Uterus (tissue), 4 donors: ENCODE results near the gene ANHX. TPM values are rescaled to one million over a fixed set of nuclear protein-coding genes. Genes with fewer than 3 reads are reported as not detected.

Experiments used
- DNase-seq, 2 donors: peaks; one replicate each; pipeline ENCODE4 v3.0.0-alpha.2; 2019 to 2020
- H3K27ac ChIP-seq, 2 donors: fragments of 200-600 bp; sonication (generic); 1 replicate in 1 of 2; 2 replicates in 1 of 2; pipeline ENCODE4 v1.5.1; 2016 to 2018
- H3K27me3 ChIP-seq, 2 donors: fragments of 200-600 bp; sonication (generic); one replicate each; pipeline ENCODE4 v1.5.1; 2018 to 2019; ENCODE audit warnings: control low read depth in 1 of 2
- H3K36me3 ChIP-seq, 2 donors: fragments of 200-600 bp; sonication (generic); one replicate each; pipeline ENCODE4 v1.5.1; 2019; ENCODE audit warnings: control low read depth in 1 of 2
- H3K4me1 ChIP-seq, 2 donors: fragments of 200-600 bp; sonication (generic); one replicate each; pipeline ENCODE4 v1.5.1; 2018 to 2019; ENCODE audit warnings: control low read depth in 1 of 2
- H3K4me3 ChIP-seq, 2 donors: fragments of 200-600 bp; sonication (generic); 1 replicate in 1 of 2; 2 replicates in 1 of 2; pipeline ENCODE4 v1.5.1; 2018 to 2019; ENCODE audit warnings: mild to moderate bottlenecking in 1 of 2
- H3K9me3 ChIP-seq, 2 donors: fragments of 200-600 bp; sonication (generic); one replicate each; pipeline ENCODE4 v1.5.1; 2019; ENCODE audit warnings: control low read depth in 1 of 2
- CTCF ChIP-seq, 4 experiments: fragments of 200-600 bp in 2 of 4; fragments of 450-650 bp in 2 of 4; sonication (generic) in 2 of 4; IDR thresholded peaks; one replicate each; pipeline ENCODE4 v1.5.1; 2016 to 2019; ENCODE audit warnings: antibody characterized with exemption in 4 of 4, mild to moderate bottlenecking in 2 of 4, moderate library complexity in 1 of 4
- POLR2A ChIP-seq, 2 donors: fragments of 450-650 bp; IDR thresholded peaks; one replicate each; pipeline ENCODE4 v1.6.1; 2016; ENCODE audit warnings: antibody characterized with exemption in 2 of 2, mild to moderate bottlenecking in 1 of 2, moderate library complexity in 1 of 2
- intact Hi-C: fragments of 100-400 bp; cut with DNase I; formaldehyde crosslinking; loops from one replicate; pipeline ENCODE4 v1.15.1; 2023; ENCODE audit warnings: low total_unique reads
- total RNA-seq, 4 donors: library from RNA; depleted of rRNA in 3 of 4; stranded (reverse); fragments of >200 nt in 3 of 4; gene quantifications; one replicate each; pipeline versions ENCODE4 v1.1.0 to v1.2.4, GENCODE V29; 2014 to 2023
- donor health status: DM: yes; HTN: yes; CAD: no.

ANHX gene
- total RNA-seq, 4 donors from 2014 or later = 0.28 TPM; not detected in 3

- Histone ChIP-seq H3K4me3 (no peak overlapping the region), H3K9me3 (no peaks in the 10 kb centered on the region), H3K36me3 (no peaks in the 10 kb centered on the region), H3K27me3 (no peaks in the 10 kb centered on the region), H3K4me1 (no peaks in the 10 kb centered on the region), H3K27ac (no peak overlapping the region)
- TF ChIP-seq POLR2A (IDR thresholded peaks at IDR 0.05) (no peak), CTCF (IDR thresholded peaks at IDR 0.05) (no peak)
- intact Hi-C loops = no loop called here
- DNase-seq = no peak
Observed at GRCh38 chr12:133231001-133231400, 4.7 kb downstream of the ANHX start.

- intact Hi-C loops = no loop called here
- TF ChIP-seq CTCF (IDR thresholded peaks at IDR 0.05) = no peak
- Histone ChIP-seq H3K27me3 (no peaks in the 10 kb centered on the region), H3K4me1 (no peaks in the 10 kb centered on the region), H3K9me3 (no peaks in the 10 kb centered on the region), H3K4me3 (no peak overlapping the region), H3K36me3 (no peaks in the 10 kb centered on the region), H3K27ac (no peak overlapping the region)
- DNase-seq = no peak
Observed at GRCh38 chr12:133227281-133227852, 8.3 kb downstream of the ANHX start.

GRCh38 chr12:133226690-133227089, 9.0 kb downstream of the ANHX start:
- intact Hi-C loops = no loop called here
- Histone ChIP-seq H3K4me1 (no peaks in the 10 kb centered on the region), H3K27ac (no peak overlapping the region), H3K9me3 (no peaks in the 10 kb centered on the region), H3K27me3 (no peaks in the 10 kb centered on the region), H3K36me3 (no peaks in the 10 kb centered on the region), H3K4me3 (no peak overlapping the region)
- DNase-seq = no peak
- TF ChIP-seq CTCF (IDR thresholded peaks at IDR 0.05) (no peak), POLR2A (IDR thresholded peaks at IDR 0.05) (no peak)

GRCh38 chr12:133225527-133225926, 10.2 kb downstream of the ANHX start:
- Histone ChIP-seq H3K27me3 (no peaks in the 10 kb centered on the region), H3K27ac (no peak overlapping the region), H3K4me1 (no peaks in the 10 kb centered on the region), H3K36me3 (no peaks in the 10 kb centered on the region), H3K4me3 (no peak overlapping the region), H3K9me3 (no peaks in the 10 kb centered on the region)
- DNase-seq = no peak
- intact Hi-C loops = no loop called here
- no peak for TF ChIP-seq POLR2A (IDR thresholded peaks at IDR 0.05)
- no peak for TF ChIP-seq CTCF (IDR thresholded peaks at IDR 0.05)

- intact Hi-C loops = no loop called here
- Histone ChIP-seq H3K36me3 (no peaks in the 10 kb centered on the region), H3K9me3 (no peaks in the 10 kb centered on the region), H3K27me3 (no peaks in the 10 kb centered on the region), H3K4me1 (no peaks in the 10 kb centered on the region), H3K27ac (no peak overlapping the region), H3K4me3 (no peak overlapping the region)
- no peak for TF ChIP-seq CTCF (IDR thresholded peaks at IDR 0.05)
- TF ChIP-seq POLR2A (IDR thresholded peaks at IDR 0.05) = no peak
- no peak for DNase-seq
Observed at GRCh38 chr12:133222211-133222610, 13.5 kb downstream of the ANHX start.
